Motor neuron (in vitro differentiated cells): ENCODE measurements around the gene FPR2. TPM values are rescaled to one million over a fixed set of nuclear protein-coding genes. Genes with fewer than 3 reads are reported as not detected.
A peak's percentile ranks its signal among the peaks of the same experiment; 100 is the strongest.
"Not testable (repeated sequence)": the region's sequence is repeated elsewhere in the genome, so short reads cannot be mapped to it uniquely, and the experiment has no call there.

Experiments used
- ATAC-seq, 8 experiments: fragments of 200-7000 bp; cut with Tn5 transposase; replicated peaks in 6 of 8; 2 replicates each; pipeline ENCODE4 v1.8.0; 2021; ENCODE audit warnings: mild to moderate bottlenecking in 8 of 8, moderate library complexity in 8 of 8
- H3K27ac ChIP-seq, 2 donors: fragments of 250-450 bp; sonication (Bioruptor Pico); 2 replicates each; pipeline ENCODE4 v1.9.0; 2021; ENCODE audit warnings: antibody characterized with exemption in 2 of 2, mild to moderate bottlenecking in 2 of 2, moderate library complexity in 1 of 2
- H3K4me1 ChIP-seq, 2 donors: fragments of 250-450 bp; sonication (Bioruptor Pico); replicated peaks in 1 of 2; 2 replicates each; pipeline ENCODE4 v1.6.1; 2021; ENCODE audit warnings: antibody characterized with exemption in 2 of 2, mild to moderate bottlenecking in 2 of 2, moderate library complexity in 1 of 2
- H3K4me3 ChIP-seq, 5 donors: fragments of 250-450 bp; sonication (Bioruptor Pico); 2 replicates each; pipeline ENCODE4 v1.9.0; 2021; ENCODE audit warnings: antibody characterized with exemption in 5 of 5, mild to moderate bottlenecking in 5 of 5, moderate library complexity in 4 of 5
- WGBS, 10 experiments: fragments of 450-650 bp; shearing (Covaris generic); methylation state at CpG; one replicate each; pipeline ENCODE4 v1.0.0; 2022; 5-methylcytosine and 5-hydroxymethylcytosine counted together
- in situ Hi-C, 9 experiments: fragments of 400-800 bp; cut with MboI; loops; one replicate each; pipeline ENCODE4 v1.15.0; 2021; ENCODE audit warnings: low sequenced_read_pairs in 9 of 9, low pct_unique_long_range_greater_than_20kb in 2 of 9; ENCODE audit not compliant: unreplicated experiment in 9 of 9
- total RNA-seq, 8 experiments: library from RNA; unstranded; fragments of 300-600 nt; gene quantifications; 2 replicates each; pipeline versions ENCODE4 v1.2.3 to v1.2.4, GENCODE V29; 2022

The FPR2 gene
- total RNA-seq, 8 experiments from 2014 or later, result 0.15 to 0.33 (median 0.21) TPM; not detected in 5

DNA sequence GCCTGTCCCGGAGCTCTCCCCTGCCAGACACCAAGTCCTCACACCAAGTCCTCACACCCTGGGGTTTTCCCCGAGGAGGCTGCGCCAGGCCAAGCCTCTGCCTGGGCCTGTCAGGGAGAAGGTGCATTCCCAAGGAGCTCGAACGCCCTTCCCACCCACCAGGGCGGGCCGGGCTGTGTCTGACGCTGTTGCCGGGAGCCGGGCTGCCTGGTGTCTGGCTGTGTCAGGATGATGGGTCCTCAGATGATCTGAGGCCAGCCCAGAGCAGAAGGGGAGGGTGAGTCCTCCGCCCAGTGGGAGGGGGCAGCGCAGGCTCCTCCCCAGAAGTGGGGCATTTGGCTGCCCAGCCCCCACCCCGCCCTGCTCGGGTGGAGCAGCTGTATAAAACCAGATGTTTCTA lies 34.9 kb upstream of the FPR2 start:
- Histone ChIP-seq H3K27ac (no peak overlapping the region), H3K4me3 (no peak overlapping the region), H3K4me1 (peaks cover 10 to 24% of the 10 kb centered on the region in 2 donors)
- WGBS, 10 experiments, result 0 to 67% (median 35%) methylated on average over 1 to 8 of the region's 14 CpGs; no CpG with 5 or more reads in 7 of the 10 experiments
- peak; percentile 67 to 88 (median 84) for ATAC-seq
- in situ Hi-C loops, result loop anchor here in 1 of 9 experiments (10.0 kb wide), 1 partner anchor 49 kb away; no protein-coding TSS in a partner anchor

- H3K4me1 ChIP-seq, result peaks cover 10 to 24% of the 10 kb centered on the region in 2 donors
- peak in 3 of 8 experiments; percentile 9 to 37 (median 24) for ATAC-seq
- 10 to 93% (median 60%) methylated on average over 1 to 6 of the region's 7 CpGs; no CpG with 5 or more reads in 3 of the 10 experiments for WGBS, 10 experiments
- no peak overlapping the region for H3K4me3 ChIP-seq
- H3K27ac ChIP-seq, result no peak overlapping the region
- in situ Hi-C loops, result loop anchor here in 1 of 9 experiments (10.0 kb wide), 1 partner anchor 47 kb away; no protein-coding TSS in a partner anchor
These were observed 33.6 kb upstream of the FPR2 start for GRCh38 chr19:51727349-51727880.

- WGBS, 10 experiments, result 14 to 71% (median 20%) methylated on average over 1 to 2 of the region's 2 CpGs; no CpG with 5 or more reads in 6 of the 10 experiments
- peak in 2 of 8 experiments; percentile 2 for ATAC-seq
- H3K4me1 ChIP-seq, result peaks cover 2 to 9% of the 10 kb centered on the region in 2 donors
- in situ Hi-C loops, result loop anchor here in 1 of 9 experiments (10.0 kb wide), 1 partner anchor 45 kb away; no protein-coding TSS in a partner anchor
- no peak overlapping the region for H3K4me3 ChIP-seq
- H3K27ac ChIP-seq, result no peak overlapping the region
These were observed 31.2 kb upstream of the FPR2 start for GRCh38 chr19:51729781-51730180.

DNA sequence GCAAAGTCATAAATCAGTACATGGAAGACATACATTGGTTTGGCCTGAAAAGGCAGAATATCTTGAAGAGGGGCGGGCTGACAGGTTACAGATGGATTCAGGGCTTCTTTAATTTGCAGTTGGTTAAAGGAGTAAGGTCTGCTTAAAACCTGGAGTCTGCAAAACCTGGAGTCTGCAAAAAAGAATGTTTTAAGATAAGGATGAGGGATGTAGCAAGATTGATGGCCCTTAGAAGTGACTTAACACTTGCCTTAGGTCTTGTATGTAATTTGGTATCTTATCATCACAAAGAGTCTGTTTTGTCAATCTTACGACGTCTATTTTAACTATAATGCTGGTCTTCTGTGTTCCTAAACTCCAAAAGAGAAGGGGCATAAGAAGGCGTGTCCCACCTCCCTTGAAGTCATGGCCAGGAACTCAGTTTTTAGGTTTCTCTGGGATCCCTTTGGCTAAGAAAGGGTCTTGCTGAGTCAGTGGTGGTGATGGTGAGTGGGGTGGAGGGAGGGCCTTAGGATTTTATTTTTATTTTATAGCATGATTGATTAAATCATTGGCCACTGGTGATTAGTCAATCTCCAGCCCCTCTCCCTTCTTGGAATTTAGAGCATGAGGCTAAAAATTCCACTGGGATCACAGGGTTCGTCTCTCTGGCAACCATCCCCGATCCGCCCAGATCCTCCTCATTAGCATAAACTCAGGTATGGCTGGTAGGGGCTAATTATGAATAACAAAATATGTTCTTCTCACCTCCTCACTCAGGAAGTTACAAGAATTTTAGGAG lies 27.0 kb upstream of the FPR2 start:
- no peak overlapping the region for H3K27ac ChIP-seq
- no peaks in the 10 kb centered on the region for H3K4me1 ChIP-seq
- in situ Hi-C loops, result no loop called here
- 21 to 100% (median 42%) methylated on average over 1 to 7 of the region's 7 CpGs; no CpG with 5 or more reads in 3 of the 10 experiments for WGBS, 10 experiments
- no peak overlapping the region for H3K4me3 ChIP-seq
- no peak for ATAC-seq

- H3K27ac ChIP-seq, result no peak overlapping the region
- peak in 2 of 8 experiments; percentile 42 for ATAC-seq
- no peaks in the 10 kb centered on the region for H3K4me1 ChIP-seq
- in situ Hi-C loops, result no loop called here
- H3K4me3 ChIP-seq, result no peak overlapping the region
- WGBS, 10 experiments, result 34 to 100% (median 77%) methylated on average over 2 to 6 of the region's 10 CpGs; no CpG with 5 or more reads in 3 of the 10 experiments
These were observed 25.1 kb upstream of the FPR2 start for GRCh38 chr19:51735759-51736449.

DNA sequence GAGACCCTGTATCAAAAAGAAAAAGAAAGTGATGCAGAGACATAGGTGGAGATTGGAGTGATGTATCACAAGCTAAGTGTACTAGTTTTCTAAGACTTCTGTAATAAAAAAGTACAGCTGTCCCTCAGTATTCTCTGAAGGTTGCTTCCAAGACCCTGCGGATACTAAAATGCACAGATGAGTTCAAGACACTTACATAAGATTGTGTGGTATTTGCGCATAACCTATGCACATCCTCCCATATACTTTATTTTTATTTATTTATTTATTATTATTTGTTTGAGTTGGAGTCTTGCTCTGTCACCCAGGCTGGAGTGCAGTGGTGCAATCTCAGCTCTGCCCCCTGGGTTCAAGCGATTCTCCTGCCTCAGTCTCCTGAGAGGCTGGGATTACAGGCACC lies 23.6 kb upstream of the FPR2 start:
- WGBS, 10 experiments, result 15 to 100% (median 67%) methylated on average over 1 to 3 of the region's 3 CpGs; no CpG with 5 or more reads in 4 of the 10 experiments
- H3K27ac ChIP-seq, result no peak overlapping the region
- ATAC-seq, result peak in 3 of 8 experiments; percentile 64 to 94 (median 65)
- no peaks in the 10 kb centered on the region for H3K4me1 ChIP-seq
- in situ Hi-C loops, result no loop called here
- H3K4me3 ChIP-seq, result no peak overlapping the region

DNA sequence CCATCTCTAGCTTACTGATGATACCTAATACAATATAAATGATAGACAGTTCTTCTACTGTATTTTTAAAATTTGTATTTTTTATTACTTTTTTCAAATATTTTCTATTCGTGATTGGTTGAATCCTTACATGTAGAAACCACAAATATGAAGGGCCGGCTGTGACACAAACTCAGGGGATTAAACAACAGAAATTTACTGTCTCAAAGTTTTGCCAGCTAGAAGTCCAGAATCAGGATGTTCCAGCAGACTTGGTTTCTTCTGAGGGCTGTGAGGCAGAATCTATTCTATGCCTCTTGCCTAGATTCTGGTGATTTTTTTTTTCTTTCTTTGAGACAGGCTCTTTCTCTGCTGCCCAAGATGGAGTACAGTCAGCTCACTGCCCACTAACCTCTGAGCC lies 23.1 kb upstream of the FPR2 start:
- Histone ChIP-seq H3K4me1 (no peaks in the 10 kb centered on the region), H3K27ac (no peak overlapping the region), H3K4me3 (no peak overlapping the region)
- in situ Hi-C loops, result no loop called here
- 11 to 86% (median 44%) methylated on average over 1 to 2 of the region's 2 CpGs; no CpG with 5 or more reads in 2 of the 10 experiments for WGBS, 10 experiments
- ATAC-seq, result no peak

GRCh38 chr19:51738523-51738922 lies 22.5 kb upstream of the FPR2 start:
- WGBS, 10 experiments, result 67 to 100% (median 90%) methylated on average over 1 to 10 of the region's 10 CpGs; no CpG with 5 or more reads in 4 of the 10 experiments
- in situ Hi-C loops, result not testable (repeated sequence)

DNA sequence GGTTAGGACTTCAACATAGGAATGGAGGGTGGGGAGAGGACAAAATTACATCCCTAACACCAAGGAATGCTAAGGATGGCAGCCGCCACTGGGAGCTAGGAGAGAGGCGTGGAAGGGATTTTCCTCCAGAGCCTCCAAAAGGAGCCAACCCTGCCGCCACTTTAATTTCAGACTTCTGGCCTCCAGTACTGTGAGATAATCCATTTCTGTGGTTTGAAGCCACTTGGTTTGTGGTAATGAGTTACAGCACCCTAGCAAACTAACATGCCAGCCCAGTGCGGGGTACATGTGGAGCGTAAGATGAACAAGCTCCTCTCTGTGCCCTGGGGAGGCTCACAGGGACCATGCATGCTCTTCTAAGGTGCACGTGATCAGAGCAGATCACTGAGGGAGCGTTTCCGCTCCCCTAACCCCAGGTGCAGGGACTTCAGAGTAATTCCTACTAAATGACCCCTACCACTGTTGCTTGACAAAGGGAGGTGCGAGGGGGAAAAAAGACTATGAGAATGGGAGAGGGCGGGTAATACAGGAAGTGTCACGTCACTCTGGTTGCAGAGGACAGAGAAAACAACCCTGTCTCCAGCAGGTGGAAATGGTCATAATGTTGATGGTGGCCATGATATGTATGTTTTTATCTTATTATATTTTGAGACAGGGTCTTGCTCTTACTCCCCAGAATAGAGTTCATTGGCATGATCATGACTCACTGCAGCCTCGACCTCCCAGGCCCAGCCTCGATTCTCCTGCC lies 21.3 kb upstream of the FPR2 start:
- ATAC-seq, result no peak
- H3K27ac ChIP-seq, result no peak overlapping the region
- in situ Hi-C loops, result no loop called here
- no peak overlapping the region for H3K4me3 ChIP-seq
- WGBS, 10 experiments, result 19 to 94% (median 70%) methylated on average over 1 to 8 of the region's 13 CpGs; no CpG with 5 or more reads in 4 of the 10 experiments
- no peaks in the 10 kb centered on the region for H3K4me1 ChIP-seq

More at GRCh38 chr19:51738523-51738922, 22.5 kb upstream of the FPR2 start:
- H3K27ac ChIP-seq, ATAC-seq, H3K4me1 ChIP-seq, H3K4me3 ChIP-seq: not testable (repeated sequence)

- Histone ChIP-seq H3K4me3 (no peak overlapping the region), H3K4me1 (no peaks in the 10 kb centered on the region), H3K27ac (no peak overlapping the region)
- WGBS, 10 experiments, result 31 to 75% (median 60%) methylated on average over 1 to 5 of the region's 5 CpGs; no CpG with 5 or more reads in 4 of the 10 experiments
- ATAC-seq, result no peak
- in situ Hi-C loops, result no loop called here
These were observed 20.6 kb upstream of the FPR2 start for GRCh38 chr19:51740356-51740755.

GRCh38 chr19:51742789-51743188 lies 18.2 kb upstream of the FPR2 start:
- in situ Hi-C loops, result no loop called here
- 7 to 78% (median 30%) methylated on average over 2 to 5 of the region's 6 CpGs; no CpG with 5 or more reads in 5 of the 10 experiments for WGBS, 10 experiments
- ATAC-seq, result peak in 1 of 8 experiments; percentile 77
- no peaks in the 10 kb centered on the region for H3K4me1 ChIP-seq
- no peak overlapping the region for H3K27ac ChIP-seq
- H3K4me3 ChIP-seq, result no peak overlapping the region

DNA sequence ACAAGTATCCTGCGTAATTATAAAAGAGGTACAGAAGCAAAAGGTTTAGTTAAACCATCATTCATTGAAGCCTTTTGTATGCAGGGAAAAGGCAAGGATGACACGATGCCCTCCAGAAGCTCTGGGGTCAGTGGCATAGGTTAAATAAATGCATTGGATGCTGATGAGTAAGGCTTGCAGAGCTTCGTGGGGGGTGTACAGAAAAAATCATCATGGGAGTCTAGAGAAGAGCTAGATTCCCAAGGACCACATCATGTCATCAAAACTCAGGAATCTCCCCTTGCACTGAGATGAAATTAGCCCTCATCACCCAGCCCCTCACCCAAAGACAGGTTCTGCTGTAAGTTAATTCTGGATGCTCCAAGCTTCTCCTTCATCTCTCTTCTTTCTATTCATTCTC lies 17.6 kb upstream of the FPR2 start:
- whole genome bisulfite sequencing, 10 experiments, result 13 to 86% (median 48%) methylated on average over 1 to 3 of the region's 3 CpGs; no CpG with 5 or more reads in 1 of the 10 experiments
- no peak for ATAC-seq
- Histone ChIP-seq H3K27ac (no peak overlapping the region), H3K4me1 (no peaks in the 10 kb centered on the region), H3K4me3 (no peak overlapping the region)
- in situ Hi-C loops, result no loop called here
